HepG2 (cell line): Measurements from ENCODE around the gene DGAT2. TPM values are rescaled to one million over a fixed set of nuclear protein-coding genes. Genes with fewer than 3 reads are reported as not detected.

ENCODE experiments used
- ARID5B ChIP-seq: IDR thresholded peaks from 2 replicates; pipeline ENCODE4 v1.4.0; 2020; ENCODE audit warnings: mild to moderate bottlenecking, missing genetic modification reagents
- ARNT2 ChIP-seq: sonication (generic); formaldehyde crosslinking; IDR thresholded peaks from 2 replicates; pipeline ENCODE4 v1.8.0; 2022; ENCODE audit warnings: mild to moderate bottlenecking, low read depth, missing genetic modification reagents, moderate library complexity
- ATAD3A ChIP-seq: sonication (generic); formaldehyde crosslinking; IDR thresholded peaks from 2 replicates; pipeline ENCODE4 v1.4.0; 2020; ENCODE audit warnings: missing genetic modification reagents
- BRD4 ChIP-seq: sonication (generic); formaldehyde crosslinking; IDR thresholded peaks from 2 replicates; pipeline ENCODE4 v1.4.0; 2020; ENCODE audit warnings: missing genetic modification reagents
- CREB3 ChIP-seq: sonication (generic); formaldehyde crosslinking; IDR thresholded peaks from 2 replicates; pipeline ENCODE4 v1.5.0; 2020; ENCODE audit warnings: missing genetic modification reagents
- CREM ChIP-seq, 2 experiments: sonication (generic) in 1 of 2; formaldehyde crosslinking in 1 of 2; IDR thresholded peaks; 2 replicates each; pipeline versions ENCODE4 v1.4.0 to v1.6.1; 2016 to 2020; ENCODE audit warnings: antibody characterized with exemption in 1 of 2, mild to moderate bottlenecking in 1 of 2, missing genetic modification reagents in 1 of 2
- FOXA3 ChIP-seq: IDR thresholded peaks from 2 replicates; pipeline ENCODE4 v1.6.1; 2016; ENCODE audit warnings: missing genetic modification reagents, missing compliant biosample characterization
- HDAC2 ChIP-seq: sonication (generic); formaldehyde crosslinking; IDR thresholded peaks from 2 replicates; pipeline ENCODE4 v1.4.0; 2020; ENCODE audit warnings: missing genetic modification reagents
- KLF9 ChIP-seq: IDR thresholded peaks from 2 replicates; pipeline ENCODE4 v1.6.1; 2016; ENCODE audit warnings: low read depth
- NFYB ChIP-seq: sonication (generic); formaldehyde crosslinking; IDR thresholded peaks from 2 replicates; pipeline ENCODE4 v1.4.0; 2020; ENCODE audit warnings: missing genetic modification reagents
- PCBP1 ChIP-seq: fragments of 200-400 bp; formaldehyde crosslinking; IDR thresholded peaks from 2 replicates; pipeline ENCODE4 v1.6.1; 2017; ENCODE audit warnings: mild to moderate bottlenecking, low read depth, low read length, borderline replicate concordance
- RFXAP ChIP-seq: sonication (generic); formaldehyde crosslinking; IDR thresholded peaks from 2 replicates; pipeline ENCODE4 v1.4.0; 2020; ENCODE audit warnings: missing genetic modification reagents, borderline replicate concordance
- SALL1 ChIP-seq: sonication (generic); formaldehyde crosslinking; IDR thresholded peaks from 2 replicates; pipeline ENCODE4 v1.8.0; 2022; ENCODE audit warnings: mild to moderate bottlenecking, missing genetic modification reagents
- SCMH1 ChIP-seq: sonication (generic); formaldehyde crosslinking; IDR thresholded peaks from 2 replicates; pipeline ENCODE4 v1.9.0; 2021; ENCODE audit warnings: missing genetic modification reagents, mild to moderate bottlenecking, borderline replicate concordance
- SIN3B ChIP-seq: fragments of 150-350 bp; IDR thresholded peaks from 2 replicates; pipeline ENCODE4 v1.6.1; 2014; ENCODE audit warnings: low read length
- SMC3 ChIP-seq: IDR thresholded peaks from 2 replicates; pipeline ENCODE4 v1.6.1; 2011; ENCODE audit warnings: low read length, improper control_type of control experiment
- TGIF2 ChIP-seq: IDR thresholded peaks from 2 replicates; pipeline ENCODE4 v1.6.1; 2016; ENCODE audit warnings: control low read depth, missing compliant biosample characterization
- ZFP36 ChIP-seq: fragments of 150-350 bp; IDR thresholded peaks from 2 replicates; pipeline ENCODE4 v1.6.1; 2018; ENCODE audit warnings: borderline replicate concordance, low read length, low read depth; ENCODE audit not compliant: partially characterized antibody
- ZIK1 ChIP-seq: sonication (generic); formaldehyde crosslinking; IDR thresholded peaks from 2 replicates; pipeline ENCODE4 v1.5.0; 2020; ENCODE audit warnings: mild to moderate bottlenecking, low read depth, missing genetic modification reagents, borderline replicate concordance
- ZNF263 ChIP-seq: sonication (generic); formaldehyde crosslinking; IDR thresholded peaks from 2 replicates; pipeline ENCODE4 v1.4.0; 2020; ENCODE audit warnings: missing genetic modification reagents
- ZNF30 ChIP-seq: sonication (generic); formaldehyde crosslinking; IDR thresholded peaks from 2 replicates; pipeline ENCODE4 v1.5.0; 2020; ENCODE audit warnings: mild to moderate bottlenecking, missing genetic modification reagents
- ZNF333 ChIP-seq: sonication (generic); formaldehyde crosslinking; IDR thresholded peaks from 2 replicates; pipeline ENCODE4 v1.4.0; 2020; ENCODE audit warnings: mild to moderate bottlenecking, missing genetic modification reagents, borderline replicate concordance
- ZNF468 ChIP-seq: sonication (generic); formaldehyde crosslinking; IDR thresholded peaks from 2 replicates; pipeline ENCODE4 v1.8.0; 2022; ENCODE audit warnings: mild to moderate bottlenecking, moderate library complexity, missing genetic modification reagents
- ZNF557 ChIP-seq: sonication (generic); formaldehyde crosslinking; IDR thresholded peaks from 2 replicates; pipeline ENCODE4 v1.4.0; 2020; ENCODE audit warnings: missing genetic modification reagents
- ZNF674 ChIP-seq: sonication (generic); formaldehyde crosslinking; IDR thresholded peaks from 2 replicates; pipeline ENCODE4 v1.5.0; 2020; ENCODE audit warnings: low read depth, mild to moderate bottlenecking, missing genetic modification reagents
- ZNF678 ChIP-seq: sonication (generic); formaldehyde crosslinking; IDR thresholded peaks from 2 replicates; pipeline ENCODE4 v1.4.0; 2020; ENCODE audit warnings: mild to moderate bottlenecking, missing genetic modification reagents
- ZNF83 ChIP-seq: sonication (generic); formaldehyde crosslinking; IDR thresholded peaks from 2 replicates; pipeline ENCODE4 v1.4.0; 2020; ENCODE audit warnings: missing genetic modification reagents, mild to moderate bottlenecking, borderline replicate concordance
- polyA plus RNA-seq, 8 experiments: library from polyadenylated mRNA; depleted of rRNA in 3 of 8; stranded (reverse) in 7 of 8; unstranded in 1 of 8; fragments of >200 nt; fragmentation: Illumina TruSeq in 4 of 8; extraction: Trizol in 4 of 8; gene quantifications; 2 replicates each; pipeline versions ENCODE4 v1.2.1 to v1.2.3, GENCODE V29; 2011 to 2016; ENCODE audit warnings: low read depth in 4 of 8, missing spikeins in 1 of 8, mixed read lengths in 1 of 8; ENCODE audit not compliant: insufficient read depth in 1 of 8
- total RNA-seq, 5 experiments: library from RNA; depleted of rRNA; stranded (reverse); fragments of >200 nt; fragmentation: Illumina TruSeq; extraction: Trizol; gene quantifications; 2 replicates each; pipeline ENCODE4 v1.2.3, GENCODE V29; 2016; ENCODE audit warnings: low read depth in 1 of 5
- TF ChIP-seq, protein P1 (sequence below): sonication (generic); formaldehyde crosslinking; IDR thresholded peaks from 2 replicates; pipeline ENCODE4 v1.5.1; 2020; ENCODE audit warnings: missing genetic modification reagents, mild to moderate bottlenecking, borderline replicate concordance

Gene DGAT2
- total and polyA plus RNA-seq, 2 of the 13 experiments (the other 11 are each of a cell fraction or from before 2014, with no cell fraction given), result 39.0 to 65.6 TPM

DNA sequence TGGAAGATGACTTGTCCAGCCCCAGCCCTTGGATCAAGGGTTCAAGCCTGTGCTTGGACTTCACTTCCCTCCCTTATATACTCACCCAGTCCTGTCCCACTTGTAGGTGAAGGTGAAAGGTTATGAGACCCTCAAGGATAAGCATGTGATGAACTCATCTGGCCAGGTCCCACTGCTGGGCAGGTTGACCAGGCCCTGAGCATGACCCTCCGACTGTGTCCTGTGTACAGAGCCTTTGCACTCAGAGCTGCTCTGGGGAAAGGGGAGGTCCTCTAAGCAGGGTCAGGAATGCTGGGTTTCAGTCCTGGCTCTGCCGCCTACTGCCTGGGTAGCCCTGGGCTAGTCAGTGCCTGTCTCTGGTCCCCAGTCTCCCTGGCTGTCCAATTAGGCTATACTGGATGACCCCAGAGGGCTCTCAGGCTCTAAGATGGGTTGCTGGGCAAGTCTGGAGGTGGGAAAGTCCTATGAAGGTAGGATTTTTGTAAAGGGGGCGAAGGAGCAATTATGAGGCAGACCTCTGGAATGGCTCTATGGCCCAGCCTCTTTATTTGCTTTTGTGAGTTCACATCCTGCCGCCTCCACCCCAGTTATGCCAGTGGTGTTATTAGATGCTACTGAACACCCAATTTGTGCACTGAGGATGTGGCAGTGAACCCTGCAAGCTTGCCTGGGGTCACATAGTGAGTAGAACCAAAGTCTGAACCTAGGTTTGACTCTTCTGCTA is 14.1 kb downstream of the DGAT2 start (continued):
- TF ChIP-seq ZNF468 (CRISPR knock-in tag) (no peak), CREM (IDR thresholded peaks at IDR 0.05) (peak; percentile 64), CREM (CRISPR knock-in tag; IDR thresholded peaks at IDR 0.05) (no peak), ZNF30 (CRISPR knock-in tag) (no peak), NFYB (CRISPR knock-in tag) (no peak; the same call in none of the 2 replicates), ZNF557 (no peak), ZFP36 (no peak), SIN3B (no peak), ZNF674 (no peak), BRD4 (CRISPR knock-in tag) (peak; percentile 7), SMC3 (peak; percentile 6; the same call in 1 of the 2 replicates), ZIK1 (CRISPR knock-in tag) (peak; percentile 62; the same call in 1 of the 2 replicates), PCBP1 (no peak), FOXA3 (CRISPR knock-in tag) (peak; percentile 77), ZNF333 (CRISPR knock-in tag) (no peak), CREB3 (CRISPR knock-in tag) (no peak), ARID5B (peak; percentile 65), KLF9 (CRISPR knock-in tag) (no peak), ATAD3A (no peak), SCMH1 (CRISPR knock-in tag) (no peak), RFXAP (CRISPR knock-in tag) (no peak), HDAC2 (CRISPR knock-in tag) (peak; percentile 70), SALL1 (CRISPR knock-in tag) (peak; percentile 77), ZNF263 (no peak), ZNF678 (CRISPR knock-in tag) (no peak), TGIF2 (CRISPR knock-in tag) (no peak), ZNF83 (no peak), ARNT2 (CRISPR knock-in tag) (no peak)
- TF ChIP-seq, protein P1, sequence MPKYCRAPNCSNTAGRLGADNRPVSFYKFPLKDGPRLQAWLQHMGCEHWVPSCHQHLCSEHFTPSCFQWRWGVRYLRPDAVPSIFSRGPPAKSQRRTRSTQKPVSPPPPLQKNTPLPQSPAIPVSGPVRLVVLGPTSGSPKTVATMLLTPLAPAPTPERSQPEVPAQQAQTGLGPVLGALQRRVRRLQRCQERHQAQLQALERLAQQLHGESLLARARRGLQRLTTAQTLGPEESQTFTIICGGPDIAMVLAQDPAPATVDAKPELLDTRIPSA (CRISPR knock-in tag), result no peak
